GM15510 (cell line): ENCODE measurements around the gene SETBP1.

Experiments used
- POLR2A ChIP-seq: IDR thresholded peaks from 3 replicates; pipeline ENCODE4 v1.6.1; 2011; ENCODE audit warnings: borderline replicate concordance; ENCODE audit not compliant: insufficient read length; ENCODE audit errors: extremely low read depth

The SETBP1 gene

GRCh38 chr18:44680273-44681075 is at the start of gene SETBP1:
Gene SETBP1 (plus strand): TSS chr18:44680888. CDS start chr18:44701347, 20,459 bp downstream.
- TF ChIP-seq POLR2A = peak; percentile 53

GRCh38 chr18:44632469-44633145 is 48.1 kb upstream of the SETBP1 start:
- no peak for TF ChIP-seq POLR2A

GRCh38 chr18:44635546-44635945 is 45.1 kb upstream of the SETBP1 start:
- TF ChIP-seq POLR2A = no peak

DNA sequence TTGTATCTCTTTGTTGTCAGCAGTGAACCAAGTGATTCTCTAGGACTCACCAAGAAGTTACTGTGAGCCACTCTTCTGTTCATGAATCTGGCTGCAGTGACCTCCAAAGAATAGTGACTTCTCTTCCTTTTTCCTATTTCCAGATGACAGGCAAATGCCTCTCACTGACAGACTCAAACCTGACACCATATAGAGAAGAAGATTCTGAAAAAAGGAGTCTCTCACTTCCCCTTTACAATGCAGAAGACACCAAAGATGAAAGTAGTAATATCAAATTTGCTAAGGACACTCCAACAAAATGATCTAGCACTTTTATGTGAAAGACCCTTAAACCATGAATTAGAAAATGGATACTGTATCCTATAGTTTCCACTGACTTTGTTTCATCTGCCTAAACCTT is 44.4 kb upstream of the SETBP1 start:
- no peak for TF ChIP-seq POLR2A

GRCh38 chr18:44637210-44638033 is 43.3 kb upstream of the SETBP1 start:
- TF ChIP-seq POLR2A = no peak

- TF ChIP-seq POLR2A = no peak
Measured at GRCh38 chr18:44638034-44638540, 42.6 kb upstream of the SETBP1 start.

DNA sequence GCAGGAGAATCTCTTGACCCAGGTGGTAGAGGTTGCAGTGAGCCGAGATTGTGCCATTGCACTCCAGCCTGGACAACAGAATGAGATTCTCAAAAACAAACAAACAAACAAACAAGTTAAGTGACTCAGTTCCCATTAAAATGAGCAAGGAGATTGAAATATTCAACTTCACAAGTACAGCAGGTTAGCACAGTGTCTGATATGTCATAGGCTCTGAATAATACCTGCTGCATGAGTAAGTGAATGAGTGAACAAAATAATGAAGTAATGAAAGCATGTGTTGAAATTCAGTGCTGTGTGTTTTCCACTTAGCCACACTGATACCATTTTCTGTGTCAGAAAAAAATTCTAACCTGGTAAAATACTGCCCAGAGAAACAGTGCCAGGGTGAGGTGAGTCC is 41.9 kb upstream of the SETBP1 start:
- no peak for TF ChIP-seq POLR2A

DNA sequence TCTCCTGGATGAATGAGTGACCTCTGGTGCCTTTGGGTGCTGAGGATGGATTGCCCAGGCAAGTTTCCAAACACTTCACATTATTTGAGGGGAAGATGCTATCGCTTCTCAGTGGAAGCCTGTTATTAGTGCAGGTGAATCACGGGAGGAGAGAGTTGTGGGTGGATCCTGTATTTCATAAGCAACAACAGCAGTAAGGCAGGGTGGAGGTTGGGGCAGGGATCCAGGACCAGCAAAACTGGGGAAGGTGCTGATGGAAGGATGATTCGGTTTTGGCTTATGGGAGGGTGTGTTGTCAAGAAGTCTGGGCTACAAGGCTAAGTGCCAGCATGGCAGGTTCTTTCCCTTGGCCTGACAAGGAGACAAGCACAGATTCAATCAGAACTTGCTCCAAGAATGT is 37.7 kb upstream of the SETBP1 start:
- no peak for TF ChIP-seq POLR2A

- TF ChIP-seq POLR2A = no peak
Measured at GRCh38 chr18:44651478-44651877, 29.2 kb upstream of the SETBP1 start.

DNA sequence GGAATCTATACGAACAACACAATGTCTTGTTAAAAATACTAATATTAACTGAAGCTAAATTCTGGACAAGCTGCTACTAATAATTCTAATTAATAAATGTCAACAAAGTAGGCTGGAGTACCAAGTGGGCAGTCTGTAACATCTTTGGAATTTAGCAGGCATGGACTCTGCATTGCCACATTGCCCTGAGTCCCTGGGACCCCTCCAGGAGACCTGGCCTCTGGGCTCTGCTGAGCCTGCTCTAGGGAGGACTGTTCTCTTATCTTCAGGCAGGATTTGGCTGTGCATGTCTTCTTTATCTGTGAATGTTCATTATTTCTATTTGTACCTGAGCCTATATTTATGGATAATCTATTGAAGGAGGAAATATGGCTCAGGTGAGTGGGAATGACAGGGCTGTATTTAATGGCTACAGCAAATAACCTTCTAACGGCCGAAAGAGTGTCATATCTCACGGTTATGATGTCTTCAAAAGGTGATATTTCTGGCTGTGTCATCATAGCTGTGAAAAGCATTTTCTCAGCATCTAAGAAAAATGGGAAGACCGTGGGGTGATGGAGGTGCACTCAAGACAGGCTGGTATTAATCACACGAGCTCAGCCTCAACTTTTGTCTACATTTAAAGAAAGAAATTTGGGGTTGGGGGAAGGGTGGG is 28.6 kb upstream of the SETBP1 start:
- no peak for TF ChIP-seq POLR2A

- TF ChIP-seq POLR2A = no peak
Measured at GRCh38 chr18:44652722-44653121, 28.0 kb upstream of the SETBP1 start.

DNA sequence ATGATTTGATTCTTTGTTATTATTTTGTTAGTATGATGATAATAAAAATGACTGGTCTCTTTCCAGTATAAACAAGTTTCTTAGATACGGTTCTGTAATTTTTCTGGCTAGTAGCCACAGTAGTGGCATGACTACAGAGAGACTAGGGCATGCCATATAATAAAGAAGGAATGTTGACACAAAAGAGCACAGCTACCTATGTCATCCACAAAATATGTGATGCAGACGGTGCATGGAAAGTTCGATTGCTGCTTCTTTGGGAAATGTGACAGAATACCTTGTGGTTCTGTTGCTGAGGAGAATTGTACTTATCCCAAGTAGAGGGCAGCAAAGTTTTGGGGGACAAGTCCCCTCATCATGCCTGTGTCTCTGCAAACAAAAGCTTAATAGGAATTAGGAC is 26.1 kb upstream of the SETBP1 start:
- no peak for TF ChIP-seq POLR2A

GRCh38 chr18:44655435-44655834 is 25.3 kb upstream of the SETBP1 start:
- no peak for TF ChIP-seq POLR2A

DNA sequence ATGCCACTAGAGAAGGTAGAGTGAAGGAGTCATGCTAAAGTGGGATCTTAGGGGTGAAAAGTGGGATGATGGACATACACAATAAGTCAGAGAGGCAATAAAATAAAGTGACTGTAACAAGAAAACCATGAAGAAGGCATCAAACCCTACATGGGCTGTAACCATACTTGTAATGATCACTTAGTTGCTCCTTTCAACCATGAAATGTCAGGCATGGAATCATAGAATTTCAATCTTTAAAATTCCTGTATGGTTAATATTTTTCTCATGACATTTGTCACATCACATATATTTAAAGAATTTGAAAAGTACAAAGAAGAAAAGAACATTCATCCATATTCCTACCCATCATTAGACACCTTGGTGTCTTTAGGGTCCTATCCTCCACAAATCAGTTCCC is 20.9 kb upstream of the SETBP1 start:
- TF ChIP-seq POLR2A = no peak
